ENCODE results near the gene CCSER1.

The CCSER1 gene

DNA sequence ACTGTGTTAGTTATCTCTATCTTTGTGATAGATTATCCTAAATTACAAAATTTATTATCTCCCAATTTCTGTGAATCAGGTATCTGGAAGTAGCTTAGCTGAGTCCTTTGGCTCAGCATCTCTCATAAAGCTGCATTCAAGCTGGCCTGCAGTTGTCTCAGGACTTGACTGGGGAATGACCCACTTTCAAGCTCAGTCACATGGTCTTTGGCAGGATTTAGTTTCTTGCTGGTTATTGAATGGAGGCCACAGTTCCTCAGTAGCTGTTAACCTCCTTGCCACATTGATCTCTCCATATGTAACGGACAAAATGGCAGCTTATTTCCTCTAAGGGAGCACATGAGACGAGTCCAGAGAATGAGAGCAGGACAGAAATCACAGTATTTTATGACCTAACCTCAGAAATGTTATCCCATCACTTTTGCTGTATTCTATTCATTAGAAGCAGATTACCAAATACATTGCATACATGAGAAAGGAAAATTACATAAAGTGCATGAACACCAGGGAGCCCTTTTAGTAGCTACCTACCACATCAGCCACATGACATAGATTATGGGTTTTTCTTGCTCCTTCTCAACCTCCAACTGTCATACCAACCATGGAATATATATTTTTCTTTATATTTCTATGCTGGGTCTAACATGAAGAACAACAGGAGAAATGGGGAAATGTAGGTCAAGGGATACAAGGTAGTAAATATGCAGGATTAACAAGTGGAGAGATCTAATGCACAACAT lies 730.1 kb downstream of the CCSER1 start:
- H3K27ac ChIP-seq (ENCODE audit: low read depth, low read length): no peak overlapping the region
- no peak overlapping the region for H3K4me2 ChIP-seq (ENCODE audit: low read length)
- no peaks in the 10 kb centered on the region for H3K9me3 ChIP-seq (ENCODE audit: control insufficient read depth, insufficient read depth, low read length)
- no peaks in the 10 kb centered on the region for H4K20me1 ChIP-seq (ENCODE audit: control insufficient read depth, insufficient read depth, low read depth, low read length)
- H3K4me1 ChIP-seq (ENCODE audit: control insufficient read depth, low read length): no peaks in the 10 kb centered on the region
- no peaks in the 10 kb centered on the region for H3F3A ChIP-seq (ENCODE audit: control insufficient read depth, insufficient read depth)
- no peaks in the 10 kb centered on the region for H3K9me2 ChIP-seq (replicated peaks; ENCODE audit: control insufficient read depth, low read length)
- no peaks in the 10 kb centered on the region for H3K79me2 ChIP-seq (ENCODE audit: control insufficient read depth, low read length)
- H3K4me3 ChIP-seq (ENCODE audit: low read length): no peak overlapping the region
- no peak for TF ChIP-seq EZH2phosphoT487 (IDR thresholded peaks at IDR 0.05; ENCODE audit: borderline replicate concordance, low read length)
- H3K27me3 ChIP-seq (ENCODE audit: control insufficient read depth, low read length): no peaks in the 10 kb centered on the region
- H3K36me3 ChIP-seq (ENCODE audit: control insufficient read depth, low read length): no peaks in the 10 kb centered on the region

DNA sequence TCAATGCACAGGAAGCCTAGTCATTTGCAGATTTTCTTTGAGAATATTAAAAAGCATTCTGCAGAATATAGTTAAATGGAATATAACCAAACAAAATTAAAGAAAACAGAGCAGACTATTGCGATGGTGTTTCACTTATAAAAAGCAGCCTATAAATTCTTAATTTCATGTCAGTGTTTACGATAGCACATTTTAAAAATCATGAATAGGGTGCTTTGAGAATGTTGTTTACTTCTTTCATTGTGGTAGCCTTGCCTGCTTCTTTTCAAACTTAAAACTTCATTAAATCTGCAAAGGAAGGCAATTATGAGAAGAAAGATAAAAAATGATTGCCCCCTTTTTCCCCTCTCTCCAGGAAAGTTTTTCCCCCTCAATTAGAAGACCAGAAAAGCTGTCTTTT lies 748.6 kb downstream of the CCSER1 start:
- no peaks in the 10 kb centered on the region for H4K20me1 ChIP-seq (ENCODE audit: control insufficient read depth, insufficient read depth, low read depth, low read length)
- H3F3A ChIP-seq (ENCODE audit: control insufficient read depth, insufficient read depth): no peaks in the 10 kb centered on the region
- no peaks in the 10 kb centered on the region for H3K9me3 ChIP-seq (ENCODE audit: control insufficient read depth, insufficient read depth, low read length)
- TF ChIP-seq EZH2phosphoT487 (IDR thresholded peaks at IDR 0.05; ENCODE audit: borderline replicate concordance, low read length): no peak
- TF ChIP-seq, protein P1, sequence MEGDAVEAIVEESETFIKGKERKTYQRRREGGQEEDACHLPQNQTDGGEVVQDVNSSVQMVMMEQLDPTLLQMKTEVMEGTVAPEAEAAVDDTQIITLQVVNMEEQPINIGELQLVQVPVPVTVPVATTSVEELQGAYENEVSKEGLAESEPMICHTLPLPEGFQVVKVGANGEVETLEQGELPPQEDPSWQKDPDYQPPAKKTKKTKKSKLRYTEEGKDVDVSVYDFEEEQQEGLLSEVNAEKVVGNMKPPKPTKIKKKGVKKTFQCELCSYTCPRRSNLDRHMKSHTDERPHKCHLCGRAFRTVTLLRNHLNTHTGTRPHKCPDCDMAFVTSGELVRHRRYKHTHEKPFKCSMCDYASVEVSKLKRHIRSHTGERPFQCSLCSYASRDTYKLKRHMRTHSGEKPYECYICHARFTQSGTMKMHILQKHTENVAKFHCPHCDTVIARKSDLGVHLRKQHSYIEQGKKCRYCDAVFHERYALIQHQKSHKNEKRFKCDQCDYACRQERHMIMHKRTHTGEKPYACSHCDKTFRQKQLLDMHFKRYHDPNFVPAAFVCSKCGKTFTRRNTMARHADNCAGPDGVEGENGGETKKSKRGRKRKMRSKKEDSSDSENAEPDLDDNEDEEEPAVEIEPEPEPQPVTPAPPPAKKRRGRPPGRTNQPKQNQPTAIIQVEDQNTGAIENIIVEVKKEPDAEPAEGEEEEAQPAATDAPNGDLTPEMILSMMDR (IDR thresholded peaks at IDR 0.05; ENCODE audit: low read depth, low read length, poor library complexity, severe bottlenecking): no peak
- no peaks in the 10 kb centered on the region for H3K27me3 ChIP-seq (ENCODE audit: control insufficient read depth, low read length)
- H3K36me3 ChIP-seq (ENCODE audit: control insufficient read depth, low read length): no peaks in the 10 kb centered on the region
- H3K4me1 ChIP-seq (ENCODE audit: control insufficient read depth, low read length): no peaks in the 10 kb centered on the region
- H3K4me3 ChIP-seq (ENCODE audit: low read length): no peak overlapping the region
- no peaks in the 10 kb centered on the region for H3K79me2 ChIP-seq (ENCODE audit: control insufficient read depth, low read length)
- H3K4me2 ChIP-seq (ENCODE audit: low read length): no peak overlapping the region
- H3K9me2 ChIP-seq (replicated peaks; ENCODE audit: control insufficient read depth, low read length): no peaks in the 10 kb centered on the region
- no peak overlapping the region for H3K27ac ChIP-seq (ENCODE audit: low read depth, low read length)

DNA sequence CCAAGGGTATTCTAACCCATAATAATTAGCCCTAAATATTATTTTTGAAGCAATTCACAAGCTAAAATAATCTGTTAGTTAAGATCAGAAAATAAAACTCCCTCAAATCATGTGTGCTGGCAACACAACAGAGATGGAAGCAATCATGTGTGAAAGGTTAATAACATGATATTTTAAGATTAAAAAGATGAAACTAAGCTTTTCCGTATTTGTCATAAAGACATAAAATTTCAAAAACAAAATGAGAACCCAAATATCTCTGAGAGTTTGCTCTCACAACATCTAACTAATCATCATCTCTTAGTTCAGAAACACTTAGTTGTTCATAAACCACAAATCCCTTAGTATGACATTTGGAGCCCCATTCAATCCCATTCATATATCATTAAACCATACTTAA lies 749.1 kb downstream of the CCSER1 start:
- no peak overlapping the region for H3K4me3 ChIP-seq (ENCODE audit: low read length)
- H4K20me1 ChIP-seq (ENCODE audit: control insufficient read depth, insufficient read depth, low read depth, low read length): no peaks in the 10 kb centered on the region
- H3K4me2 ChIP-seq (ENCODE audit: low read length): no peak overlapping the region
- no peaks in the 10 kb centered on the region for H3F3A ChIP-seq (ENCODE audit: control insufficient read depth, insufficient read depth)
- no peaks in the 10 kb centered on the region for H3K36me3 ChIP-seq (ENCODE audit: control insufficient read depth, low read length)
- H3K79me2 ChIP-seq (ENCODE audit: control insufficient read depth, low read length): no peaks in the 10 kb centered on the region
- no peaks in the 10 kb centered on the region for H3K9me2 ChIP-seq (replicated peaks; ENCODE audit: control insufficient read depth, low read length)
- TF ChIP-seq EZH2phosphoT487 (IDR thresholded peaks at IDR 0.05; ENCODE audit: borderline replicate concordance, low read length): no peak
- TF ChIP-seq, protein P1 (IDR thresholded peaks at IDR 0.05; ENCODE audit: low read depth, low read length, poor library complexity, severe bottlenecking): no peak
- no peak overlapping the region for H3K27ac ChIP-seq (ENCODE audit: low read depth, low read length)
- H3K27me3 ChIP-seq (ENCODE audit: control insufficient read depth, low read length): no peaks in the 10 kb centered on the region
- no peaks in the 10 kb centered on the region for H3K9me3 ChIP-seq (ENCODE audit: control insufficient read depth, insufficient read depth, low read length)
- H3K4me1 ChIP-seq (ENCODE audit: control insufficient read depth, low read length): no peaks in the 10 kb centered on the region

DNA sequence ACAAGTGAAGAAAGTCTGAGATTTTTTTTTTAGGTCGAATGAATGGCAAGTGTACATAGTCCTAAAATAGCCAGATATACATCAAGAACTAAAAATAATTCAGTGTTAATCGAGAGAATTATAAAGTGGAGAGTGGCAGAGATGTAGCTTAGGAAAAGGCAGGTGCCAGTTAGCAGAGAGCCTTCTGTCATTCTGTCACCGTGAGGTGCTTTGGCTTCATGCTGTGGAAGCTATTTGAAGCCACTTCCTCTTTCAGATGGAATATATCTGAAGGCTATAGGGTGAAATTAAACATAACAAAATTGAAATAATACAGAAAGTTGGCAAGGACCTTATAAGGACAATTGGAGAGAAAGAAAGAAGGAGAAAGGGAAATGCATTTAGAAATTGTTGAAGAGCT lies 756.3 kb downstream of the CCSER1 start:
- H3K27me3 ChIP-seq (ENCODE audit: control insufficient read depth, low read length): no peaks in the 10 kb centered on the region
- TF ChIP-seq EZH2phosphoT487 (IDR thresholded peaks at IDR 0.05; ENCODE audit: borderline replicate concordance, low read length): no peak
- TF ChIP-seq, protein P1 (IDR thresholded peaks at IDR 0.05; ENCODE audit: low read depth, low read length, poor library complexity, severe bottlenecking): no peak
- no peaks in the 10 kb centered on the region for H3K79me2 ChIP-seq (ENCODE audit: control insufficient read depth, low read length)
- no peak overlapping the region for H3K4me3 ChIP-seq (ENCODE audit: low read length)
- H3K9me3 ChIP-seq (ENCODE audit: control insufficient read depth, insufficient read depth, low read length): no peaks in the 10 kb centered on the region
- no peak overlapping the region for H3K4me2 ChIP-seq (ENCODE audit: low read length)
- no peaks in the 10 kb centered on the region for H4K20me1 ChIP-seq (ENCODE audit: control insufficient read depth, insufficient read depth, low read depth, low read length)
- H3K4me1 ChIP-seq (ENCODE audit: control insufficient read depth, low read length): no peaks in the 10 kb centered on the region
- H3K9me2 ChIP-seq (replicated peaks; ENCODE audit: control insufficient read depth, low read length): no peaks in the 10 kb centered on the region
- no peak overlapping the region for H3K27ac ChIP-seq (ENCODE audit: low read depth, low read length)
- H3F3A ChIP-seq (ENCODE audit: control insufficient read depth, insufficient read depth): no peaks in the 10 kb centered on the region
- no peaks in the 10 kb centered on the region for H3K36me3 ChIP-seq (ENCODE audit: control insufficient read depth, low read length)
